OCI-LY3 (cell line): Measurements from ENCODE around the gene SMAD6.

Source experiments
- EZH2phosphoT487 ChIP-seq: fragments of 200-600 bp; shearing (Covaris generic); IDR thresholded peaks from 2 replicates; pipeline ENCODE4 v1.6.1; 2018; ENCODE audit warnings: antibody characterized with exemption, mixed run types, low read depth
- TF ChIP-seq, protein P1 (sequence below): fragments of 200-600, 300-600 bp; sonication (generic); IDR thresholded peaks from 2 replicates; pipeline ENCODE4 v1.5.1; 2014; ENCODE audit warnings: antibody characterized with exemption, low read length, low read depth

DNA sequence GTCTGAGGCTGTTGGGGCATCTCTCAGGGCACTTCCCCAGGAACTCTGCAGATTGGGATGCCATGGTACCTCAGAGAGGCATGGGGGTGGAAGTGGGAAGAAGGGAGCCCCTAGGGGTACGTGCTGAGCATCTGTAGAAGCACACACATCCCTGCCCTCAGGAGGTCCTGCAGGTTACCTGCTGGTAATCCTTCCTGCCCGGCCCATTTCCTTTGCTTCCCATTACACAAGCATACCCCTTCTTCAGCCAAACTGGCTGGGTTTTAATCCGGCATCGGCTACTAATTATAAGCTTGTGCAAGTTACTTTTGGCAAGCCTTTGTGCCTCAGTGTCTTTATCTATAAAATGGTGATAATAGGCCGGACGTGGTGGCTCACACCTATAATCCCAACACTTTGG, 3.1 kb upstream of the SMAD6 start:
- TF ChIP-seq, protein P1, sequence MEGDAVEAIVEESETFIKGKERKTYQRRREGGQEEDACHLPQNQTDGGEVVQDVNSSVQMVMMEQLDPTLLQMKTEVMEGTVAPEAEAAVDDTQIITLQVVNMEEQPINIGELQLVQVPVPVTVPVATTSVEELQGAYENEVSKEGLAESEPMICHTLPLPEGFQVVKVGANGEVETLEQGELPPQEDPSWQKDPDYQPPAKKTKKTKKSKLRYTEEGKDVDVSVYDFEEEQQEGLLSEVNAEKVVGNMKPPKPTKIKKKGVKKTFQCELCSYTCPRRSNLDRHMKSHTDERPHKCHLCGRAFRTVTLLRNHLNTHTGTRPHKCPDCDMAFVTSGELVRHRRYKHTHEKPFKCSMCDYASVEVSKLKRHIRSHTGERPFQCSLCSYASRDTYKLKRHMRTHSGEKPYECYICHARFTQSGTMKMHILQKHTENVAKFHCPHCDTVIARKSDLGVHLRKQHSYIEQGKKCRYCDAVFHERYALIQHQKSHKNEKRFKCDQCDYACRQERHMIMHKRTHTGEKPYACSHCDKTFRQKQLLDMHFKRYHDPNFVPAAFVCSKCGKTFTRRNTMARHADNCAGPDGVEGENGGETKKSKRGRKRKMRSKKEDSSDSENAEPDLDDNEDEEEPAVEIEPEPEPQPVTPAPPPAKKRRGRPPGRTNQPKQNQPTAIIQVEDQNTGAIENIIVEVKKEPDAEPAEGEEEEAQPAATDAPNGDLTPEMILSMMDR: no peak
- no peak for TF ChIP-seq EZH2phosphoT487
